ENCODE results near the gene AKT2.
A peak's percentile ranks its signal among the peaks of the same experiment; 100 is the strongest.

Gene AKT2

DNA sequence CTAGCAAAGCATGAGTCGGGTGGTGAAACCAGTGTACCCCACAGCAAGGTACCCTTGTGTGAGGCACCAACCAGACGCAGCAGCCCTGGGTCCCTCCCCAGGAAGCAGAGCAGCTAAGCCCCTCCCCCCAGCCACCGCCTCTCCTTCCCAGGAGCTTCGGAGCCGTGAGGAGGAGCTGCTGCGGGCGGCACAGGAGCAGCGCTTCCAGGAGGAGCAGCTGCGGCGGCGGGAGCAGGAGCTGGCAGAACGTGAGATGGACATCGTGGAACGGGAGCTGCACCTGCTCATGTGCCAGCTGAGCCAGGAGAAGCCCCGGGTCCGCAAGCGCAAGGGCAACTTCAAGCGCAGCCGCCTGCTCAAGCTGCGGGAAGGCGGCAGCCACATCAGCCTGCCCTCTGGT is 79.4 kb downstream of the AKT2 start:
- WGBS (ENCODE audit: extremely low coverage, insufficient coverage, insufficient read length), result no CpG with 5 or more reads among the region's 21 CpGs
- Histone ChIP-seq H2AFZ (ENCODE audit: insufficient read depth, low read length, poor library complexity) (no peak overlapping the region), H3K9ac (ENCODE audit: low read length) (no peak overlapping the region), H3K4ac (ENCODE audit: low read depth, low read length) (no peak overlapping the region), H3K23ac (ENCODE audit: low read length) (no peak overlapping the region), H4K91ac (ENCODE audit: low read depth, low read length) (no peak overlapping the region), H2BK5ac (ENCODE audit: low read depth, low read length, poor library complexity) (no peak overlapping the region), H3K4me1 (ENCODE audit: control insufficient read depth in 1 of 2, insufficient read depth in 2 of 2, low read length in 2 of 2) (no peaks in the 10 kb centered on the region), H3K27ac (ENCODE audit: low read depth, low read length) (no peak overlapping the region), H3K79me2 (ENCODE audit: control insufficient read depth, insufficient read depth, low read length, poor library complexity) (no peaks in the 10 kb centered on the region), H3K36me3 (ENCODE audit: control insufficient read depth in 1 of 2, insufficient read depth in 2 of 2, low read length in 2 of 2) (peaks cover 0 to 3% of the 10 kb centered on the region in 2 experiments), H3K79me1 (ENCODE audit: low read length) (no peaks in the 10 kb centered on the region), H2BK120ac (ENCODE audit: insufficient read depth, low read length, poor library complexity) (no peak overlapping the region), H3K14ac (ENCODE audit: low read length) (no peak overlapping the region), H4K12ac (ENCODE audit: low read depth, low read length) (no peak overlapping the region), H3K4me2 (ENCODE audit: low read length) (no peak overlapping the region), H3K18ac (ENCODE audit: low read length) (no peak overlapping the region), H4K8ac (ENCODE audit: low read depth, low read length) (no peak overlapping the region), H3K9me3 (ENCODE audit: insufficient read depth, low read depth, low read length) (peaks cover 3% of the 10 kb centered on the region), H2BK12ac (ENCODE audit: low read length) (no peak overlapping the region), H3K27me3 (ENCODE audit: insufficient read depth, low read length) (no peaks in the 10 kb centered on the region), H3K4me3 (ENCODE audit: low read depth, low read length) (peak overlapping the region; percentile 17), H2AK5ac (ENCODE audit: low read length) (no peak overlapping the region)
- no peak for DNase-seq

DNA sequence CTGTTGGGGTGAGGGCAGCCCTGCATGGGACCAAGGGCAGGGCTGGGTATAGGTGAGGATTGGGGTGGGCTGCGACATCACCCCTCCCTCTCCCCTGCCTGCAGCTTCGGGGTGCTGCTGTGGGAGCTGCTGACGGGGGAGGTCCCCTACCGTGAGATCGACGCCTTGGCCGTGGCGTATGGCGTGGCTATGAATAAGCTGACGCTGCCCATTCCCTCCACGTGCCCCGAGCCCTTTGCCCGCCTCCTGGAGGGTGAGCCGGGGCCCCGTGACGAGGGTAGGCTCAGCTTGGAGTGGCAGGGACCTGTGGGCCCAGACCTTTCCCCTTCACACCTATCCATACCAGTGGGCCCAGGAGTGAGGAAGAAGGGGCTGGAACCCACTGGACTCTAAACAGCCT is 80.8 kb downstream of the AKT2 start:
- H4K91ac ChIP-seq (ENCODE audit: low read depth, low read length), result no peak overlapping the region
- peaks cover 3% of the 10 kb centered on the region for H3K9me3 ChIP-seq (ENCODE audit: insufficient read depth, low read depth, low read length)
- H3K27me3 ChIP-seq (ENCODE audit: insufficient read depth, low read length), result no peaks in the 10 kb centered on the region
- H4K12ac ChIP-seq (ENCODE audit: low read depth, low read length), result no peak overlapping the region
- no peak for DNase-seq
- H2BK120ac ChIP-seq (ENCODE audit: insufficient read depth, low read length, poor library complexity), result no peak overlapping the region
- no peaks in the 10 kb centered on the region for H3K79me1 ChIP-seq (ENCODE audit: low read length)
- no peak overlapping the region for H3K4ac ChIP-seq (ENCODE audit: low read depth, low read length)
- H2AFZ ChIP-seq (ENCODE audit: insufficient read depth, low read length, poor library complexity), result no peak overlapping the region
- no peak overlapping the region for H3K18ac ChIP-seq (ENCODE audit: low read length)
- H3K79me2 ChIP-seq (ENCODE audit: control insufficient read depth, insufficient read depth, low read length, poor library complexity), result no peaks in the 10 kb centered on the region
- H3K14ac ChIP-seq (ENCODE audit: low read length), result no peak overlapping the region
- no peak overlapping the region for H3K27ac ChIP-seq (ENCODE audit: low read depth, low read length)
- H2BK5ac ChIP-seq (ENCODE audit: low read depth, low read length, poor library complexity), result no peak overlapping the region
- H2BK12ac ChIP-seq (ENCODE audit: low read length), result no peak overlapping the region
- H3K4me2 ChIP-seq (ENCODE audit: low read length), result no peak overlapping the region
- no peak overlapping the region for H3K23ac ChIP-seq (ENCODE audit: low read length)
- no peak overlapping the region for H3K9ac ChIP-seq (ENCODE audit: low read length)
- H3K36me3 ChIP-seq (ENCODE audit: control insufficient read depth in 1 of 2, insufficient read depth in 2 of 2, low read length in 2 of 2), result peaks cover 0 to 3% of the 10 kb centered on the region in 2 experiments
- H3K4me3 ChIP-seq (ENCODE audit: low read depth, low read length), result no peak overlapping the region
- H4K8ac ChIP-seq (ENCODE audit: low read depth, low read length), result no peak overlapping the region
- no peak overlapping the region for H2AK5ac ChIP-seq (ENCODE audit: low read length)
- no peaks in the 10 kb centered on the region for H3K4me1 ChIP-seq (ENCODE audit: control insufficient read depth in 1 of 2, insufficient read depth in 2 of 2, low read length in 2 of 2)
- WGBS (ENCODE audit: extremely low coverage, insufficient coverage, insufficient read length), result no CpG with 5 or more reads among the region's 16 CpGs

DNA sequence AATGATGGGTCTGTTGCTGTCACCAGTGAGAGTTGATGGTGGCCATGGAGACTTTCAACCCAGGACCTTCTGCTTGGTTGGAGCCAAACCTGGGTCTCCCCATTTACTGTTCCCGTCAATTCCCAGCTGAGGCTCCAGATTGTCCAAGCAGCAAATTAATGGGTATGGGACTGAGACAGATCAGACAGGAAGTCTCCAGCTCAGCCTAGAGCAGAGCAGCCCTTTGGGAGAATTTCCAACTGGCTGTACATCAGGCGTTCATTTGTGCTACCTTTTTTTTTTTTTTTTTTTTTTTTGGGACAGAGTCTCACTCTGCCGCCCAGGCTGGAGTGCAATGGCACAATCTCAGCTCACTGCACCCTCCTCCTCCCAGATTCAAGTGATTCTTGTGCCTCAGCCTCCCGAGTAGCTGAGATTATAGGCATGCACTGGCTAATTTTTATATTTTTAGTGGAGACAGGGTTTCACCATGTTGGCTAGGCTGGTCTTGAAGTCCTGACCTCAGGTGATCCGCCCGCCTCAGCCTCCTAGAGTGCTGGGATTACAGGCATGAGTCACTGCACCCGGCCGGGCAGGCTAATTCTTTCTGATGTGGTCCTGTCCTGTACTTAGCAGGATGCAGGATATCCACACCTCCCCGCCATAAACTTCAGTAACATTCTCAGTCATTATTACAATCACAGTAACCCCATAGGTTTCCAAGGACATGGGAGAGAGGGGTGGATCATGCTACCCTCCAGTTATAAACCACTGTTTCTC is 84.6 kb downstream of the AKT2 start:
- Histone ChIP-seq H2AFZ (ENCODE audit: insufficient read depth, low read length, poor library complexity) (no peak overlapping the region), H3K18ac (ENCODE audit: low read length) (no peak overlapping the region), H3K79me1 (ENCODE audit: low read length) (no peaks in the 10 kb centered on the region), H4K8ac (ENCODE audit: low read depth, low read length) (no peak overlapping the region), H3K4me1 (ENCODE audit: control insufficient read depth in 1 of 2, insufficient read depth in 2 of 2, low read length in 2 of 2) (no peaks in the 10 kb centered on the region), H3K4me2 (ENCODE audit: low read length) (no peak overlapping the region), H4K12ac (ENCODE audit: low read depth, low read length) (no peak overlapping the region), H2BK12ac (ENCODE audit: low read length) (no peak overlapping the region), H3K27ac (ENCODE audit: low read depth, low read length) (no peak overlapping the region), H3K36me3 (ENCODE audit: control insufficient read depth in 1 of 2, insufficient read depth in 2 of 2, low read length in 2 of 2) (no peaks in the 10 kb centered on the region), H2BK5ac (ENCODE audit: low read depth, low read length, poor library complexity) (no peak overlapping the region), H2AK5ac (ENCODE audit: low read length) (no peak overlapping the region), H3K9me3 (ENCODE audit: insufficient read depth, low read depth, low read length) (no peaks in the 10 kb centered on the region), H3K9ac (ENCODE audit: low read length) (no peak overlapping the region), H3K23ac (ENCODE audit: low read length) (no peak overlapping the region), H4K91ac (ENCODE audit: low read depth, low read length) (no peak overlapping the region), H3K4ac (ENCODE audit: low read depth, low read length) (no peak overlapping the region), H3K79me2 (ENCODE audit: control insufficient read depth, insufficient read depth, low read length, poor library complexity) (no peaks in the 10 kb centered on the region), H3K27me3 (ENCODE audit: insufficient read depth, low read length) (no peaks in the 10 kb centered on the region), H2BK120ac (ENCODE audit: insufficient read depth, low read length, poor library complexity) (no peak overlapping the region), H3K4me3 (ENCODE audit: low read depth, low read length) (no peak overlapping the region), H3K14ac (ENCODE audit: low read length) (no peak overlapping the region)
- WGBS (ENCODE audit: extremely low coverage, insufficient coverage, insufficient read length), result no CpG with 5 or more reads among the region's 9 CpGs
- peak; percentile 46 to 53 for DNase-seq

DNA sequence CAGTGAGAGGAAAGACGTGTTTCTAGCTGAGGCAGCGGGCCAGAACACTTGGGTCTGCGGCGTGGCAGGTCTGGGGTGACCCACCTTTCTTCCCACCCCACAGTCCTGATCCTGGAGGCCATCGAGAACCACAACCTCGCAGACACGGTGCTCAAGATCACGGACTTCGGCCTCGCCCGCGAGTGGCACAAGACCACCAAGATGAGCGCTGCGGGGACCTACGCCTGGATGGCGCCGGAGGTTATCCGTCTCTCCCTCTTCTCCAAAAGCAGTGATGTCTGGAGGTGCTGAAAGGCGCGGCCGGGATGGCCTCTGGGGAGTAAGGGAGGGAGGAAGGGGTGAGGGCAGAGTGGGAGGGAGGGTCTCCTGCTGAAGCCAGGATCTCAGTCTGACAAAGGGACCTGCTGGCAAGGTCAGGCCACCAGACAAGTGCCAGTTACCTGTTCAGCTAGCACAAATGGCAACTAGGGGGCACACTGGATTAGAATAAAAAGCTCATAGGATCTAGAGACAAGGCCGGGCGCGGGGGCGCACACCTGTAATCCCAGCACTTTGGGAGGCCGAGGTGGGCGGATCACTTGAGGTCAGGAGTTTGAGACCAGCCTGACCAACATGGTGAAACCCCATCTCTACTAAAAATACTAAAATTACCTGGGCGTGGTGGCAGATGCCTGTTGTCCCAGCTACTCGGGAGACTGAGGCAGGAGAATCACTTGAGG is 86.7 kb downstream of the AKT2 start:
- Histone ChIP-seq H4K8ac (ENCODE audit: low read depth, low read length) (no peak overlapping the region), H3K27ac (ENCODE audit: low read depth, low read length) (no peak overlapping the region), H3K4me3 (ENCODE audit: low read depth, low read length) (no peak overlapping the region), H4K91ac (ENCODE audit: low read depth, low read length) (no peak overlapping the region), H4K12ac (ENCODE audit: low read depth, low read length) (no peak overlapping the region), H3K9me3 (ENCODE audit: insufficient read depth, low read depth, low read length) (no peaks in the 10 kb centered on the region), H3K79me1 (ENCODE audit: low read length) (no peaks in the 10 kb centered on the region), H3K4me1 (ENCODE audit: control insufficient read depth in 1 of 2, insufficient read depth in 2 of 2, low read length in 2 of 2) (no peaks in the 10 kb centered on the region), H3K4ac (ENCODE audit: low read depth, low read length) (no peak overlapping the region), H2BK120ac (ENCODE audit: insufficient read depth, low read length, poor library complexity) (no peak overlapping the region), H2AK5ac (ENCODE audit: low read length) (no peak overlapping the region), H3K14ac (ENCODE audit: low read length) (no peak overlapping the region), H3K4me2 (ENCODE audit: low read length) (no peak overlapping the region), H2BK12ac (ENCODE audit: low read length) (no peak overlapping the region), H3K27me3 (ENCODE audit: insufficient read depth, low read length) (no peaks in the 10 kb centered on the region), H3K79me2 (ENCODE audit: control insufficient read depth, insufficient read depth, low read length, poor library complexity) (no peaks in the 10 kb centered on the region), H2BK5ac (ENCODE audit: low read depth, low read length, poor library complexity) (no peak overlapping the region), H3K23ac (ENCODE audit: low read length) (no peak overlapping the region), H3K9ac (ENCODE audit: low read length) (no peak overlapping the region), H3K18ac (ENCODE audit: low read length) (no peak overlapping the region), H3K36me3 (ENCODE audit: control insufficient read depth in 1 of 2, insufficient read depth in 2 of 2, low read length in 2 of 2) (no peaks in the 10 kb centered on the region), H2AFZ (ENCODE audit: insufficient read depth, low read length, poor library complexity) (no peak overlapping the region)
- no peak for DNase-seq
- WGBS (ENCODE audit: extremely low coverage, insufficient coverage, insufficient read length), result no CpG with 5 or more reads among the region's 29 CpGs

Measured in trophoblast cell (in vitro differentiated cells and primary cell).